K562 (cell line): ENCODE results near the gene LAG3. TPM values are rescaled to one million over a fixed set of nuclear protein-coding genes. Genes with fewer than 3 reads are reported as not detected.

ENCODE experiments used
- BCL6 ChIP-seq: fragments of 250-450 bp; sonication (Bioruptor Pico); IDR thresholded peaks from 2 replicates; pipeline ENCODE4 v1.4.0; 2020
- CBFB ChIP-seq: sonication (generic); formaldehyde crosslinking; IDR thresholded peaks from 2 replicates; pipeline ENCODE4 v1.4.0; 2020; ENCODE audit warnings: mild to moderate bottlenecking, missing genetic modification reagents
- CBX1 ChIP-seq: sonication (generic); IDR thresholded peaks from 2 replicates; pipeline ENCODE4 v1.6.1; 2016; ENCODE audit warnings: antibody characterized with exemption, low read depth, mild to moderate bottlenecking
- CBX5 ChIP-seq: IDR thresholded peaks from 2 replicates; pipeline ENCODE4 v1.6.1; 2014; ENCODE audit warnings: low read depth, borderline replicate concordance
- ETS2 ChIP-seq: IDR thresholded peaks from 2 replicates; pipeline ENCODE4 v1.6.1; 2016; ENCODE audit warnings: borderline replicate concordance, missing genetic modification characterization, mild to moderate bottlenecking, moderate library complexity, missing compliant biosample characterization; ENCODE audit not compliant: poor library complexity, severe bottlenecking
- GABPA ChIP-seq: fragments of 200-800 bp; sonication (Bioruptor generic); conservative IDR thresholded peaks from 2 replicates; pipeline ENCODE4 v1.6.1; 2016; ENCODE audit warnings: low read depth, missing genetic modification characterization, missing compliant biosample characterization
- GTF2F1 ChIP-seq: IDR thresholded peaks from 2 replicates; pipeline ENCODE4 v1.6.1; 2011; ENCODE audit warnings: low read depth, low read length, improper control_type of control experiment
- HDAC6 ChIP-seq: IDR thresholded peaks from 2 replicates; pipeline ENCODE4 v1.6.1; 2012; ENCODE audit warnings: low read depth, mild to moderate bottlenecking, control low read depth, inconsistent platforms, low read length, moderate library complexity
- KDM5B ChIP-seq: fragments of 200-600 bp; sonication (generic); IDR thresholded peaks from 2 replicates; pipeline ENCODE4 v1.6.1; 2012; ENCODE audit warnings: low read depth, mild to moderate bottlenecking, moderate library complexity, low read length, control low read depth, inconsistent platforms; ENCODE audit not compliant: insufficient replicate concordance
- LEF1 ChIP-seq: fragments of 450-650 bp; IDR thresholded peaks from 2 replicates; pipeline ENCODE4 v1.6.1; 2016; ENCODE audit warnings: mild to moderate bottlenecking
- MECOM ChIP-seq: fragments of 250-450 bp; sonication (Bioruptor Pico); IDR thresholded peaks from 2 replicates; pipeline ENCODE4 v1.8.0; 2022; ENCODE audit warnings: inconsistent platforms
- MEF2A ChIP-seq: IDR thresholded peaks from 2 replicates; pipeline ENCODE4 v1.6.1; 2011; ENCODE audit warnings: low read depth, mild to moderate bottlenecking, low read length, moderate library complexity; ENCODE audit not compliant: control insufficient read depth
- PML ChIP-seq: IDR thresholded peaks from 2 replicates; pipeline ENCODE4 v1.6.1; 2012; ENCODE audit warnings: low read length, inconsistent platforms
- POLR2B ChIP-seq: fragments of 450-650 bp; IDR thresholded peaks from 2 replicates; pipeline ENCODE4 v1.6.1; 2018; ENCODE audit warnings: low read depth; ENCODE audit not compliant: partially characterized antibody
- RBBP5 ChIP-seq: fragments of 200-600 bp; sonication (generic); IDR thresholded peaks from 2 replicates; pipeline ENCODE4 v1.6.1; 2012; ENCODE audit warnings: borderline replicate concordance, mild to moderate bottlenecking, low read length, control low read depth, inconsistent platforms; ENCODE audit not compliant: insufficient read depth, poor library complexity, severe bottlenecking
- RBM14 ChIP-seq: fragments of 200-400 bp; formaldehyde crosslinking; IDR thresholded peaks from 2 replicates; pipeline ENCODE4 v1.6.1; 2018; ENCODE audit warnings: low read depth, mild to moderate bottlenecking, low read length, moderate library complexity, borderline replicate concordance; ENCODE audit not compliant: insufficient read depth
- SMAD1 ChIP-seq: fragments of 150-350 bp; IDR thresholded peaks from 2 replicates; pipeline ENCODE4 v1.6.1; 2014; ENCODE audit warnings: low read length, low read depth; ENCODE audit not compliant: partially characterized antibody
- TAF9B ChIP-seq: fragments of 450-650 bp; IDR thresholded peaks from 2 replicates; pipeline ENCODE4 v1.6.1; 2018; ENCODE audit warnings: mild to moderate bottlenecking; ENCODE audit not compliant: partially characterized antibody
- XRCC3 ChIP-seq: fragments of 450-650 bp; IDR thresholded peaks from 2 replicates; pipeline ENCODE4 v1.6.1; 2017; ENCODE audit warnings: mild to moderate bottlenecking, moderate library complexity
- ZNF146 ChIP-seq: IDR thresholded peaks from one replicate; pipeline ENCODE4 v1.6.1; 2018; ENCODE audit warnings: missing compliant biosample characterization; ENCODE audit not compliant: unreplicated experiment
- ZNF217 ChIP-seq: sonication (generic); formaldehyde crosslinking; IDR thresholded peaks from 2 replicates; pipeline ENCODE4 v1.8.0; 2022; ENCODE audit warnings: mild to moderate bottlenecking, missing genetic modification reagents
- ZNF384 ChIP-seq: IDR thresholded peaks from 2 replicates; pipeline ENCODE4 v1.6.1; 2012; ENCODE audit warnings: low read depth, low read length, improper control_type of control experiment
- ZNF431 ChIP-seq: sonication (generic); formaldehyde crosslinking; IDR thresholded peaks from 2 replicates; pipeline ENCODE4 v1.8.0; 2022; ENCODE audit warnings: mild to moderate bottlenecking, missing genetic modification reagents
- ZNF551 ChIP-seq: fragments of 250-450 bp; sonication (Bioruptor Pico); IDR thresholded peaks from 2 replicates; pipeline ENCODE4 v1.5.0; 2021; ENCODE audit warnings: mild to moderate bottlenecking, moderate library complexity
- polyA plus RNA-seq, 8 experiments: library from polyadenylated mRNA; depleted of rRNA in 4 of 8; stranded (reverse) in 5 of 8; unstranded in 3 of 8; fragments of >200 nt; fragmentation: Nextera tagmentation in 2 of 8; fragmentation: Illumina TruSeq in 1 of 8; extraction: Ambion mirVana in 2 of 8; extraction: Trizol in 1 of 8; gene quantifications; 2 replicates each; pipeline versions ENCODE4 v1.2.1 to v1.2.3, GENCODE V29; 2011 to 2014; ENCODE audit warnings: inconsistent platforms in 1 of 8, missing spikeins in 1 of 8
- total RNA-seq, 7 experiments: library from RNA; depleted of rRNA in 6 of 7; stranded (reverse); fragments of >200 nt in 6 of 7; fragmentation: Illumina TruSeq in 2 of 7; extraction: Trizol in 2 of 7; gene quantifications; 2 replicates each; pipeline versions ENCODE4 v1.2.1 to v1.2.3, GENCODE V29; 2011 to 2021; ENCODE audit warnings: low replicate concordance in 1 of 7
- TF ChIP-seq, protein P1 (sequence below): conservative IDR thresholded peaks from 2 replicates; pipeline ENCODE4 v1.6.1; 2011; ENCODE audit warnings: low read depth, mild to moderate bottlenecking, low read length; ENCODE audit not compliant: control insufficient read depth
- TF ChIP-seq, protein P2 (sequence below): sonication (generic); formaldehyde crosslinking; IDR thresholded peaks from 2 replicates; pipeline ENCODE4 v1.8.0; 2022; ENCODE audit warnings: mild to moderate bottlenecking, missing genetic modification reagents
- TF ChIP-seq, protein P3 (sequence below): fragments of 250-450 bp; sonication (Bioruptor Pico); IDR thresholded peaks from 2 replicates; pipeline ENCODE4 v1.6.1; 2021; ENCODE audit warnings: mild to moderate bottlenecking

The LAG3 gene
- total and polyA plus RNA-seq, 9 of the 15 experiments (the other 6 are each of a cell fraction or from before 2014, with no cell fraction given), result 0.07 to 0.66 (median 0.09) TPM; not detected in 1

DNA sequence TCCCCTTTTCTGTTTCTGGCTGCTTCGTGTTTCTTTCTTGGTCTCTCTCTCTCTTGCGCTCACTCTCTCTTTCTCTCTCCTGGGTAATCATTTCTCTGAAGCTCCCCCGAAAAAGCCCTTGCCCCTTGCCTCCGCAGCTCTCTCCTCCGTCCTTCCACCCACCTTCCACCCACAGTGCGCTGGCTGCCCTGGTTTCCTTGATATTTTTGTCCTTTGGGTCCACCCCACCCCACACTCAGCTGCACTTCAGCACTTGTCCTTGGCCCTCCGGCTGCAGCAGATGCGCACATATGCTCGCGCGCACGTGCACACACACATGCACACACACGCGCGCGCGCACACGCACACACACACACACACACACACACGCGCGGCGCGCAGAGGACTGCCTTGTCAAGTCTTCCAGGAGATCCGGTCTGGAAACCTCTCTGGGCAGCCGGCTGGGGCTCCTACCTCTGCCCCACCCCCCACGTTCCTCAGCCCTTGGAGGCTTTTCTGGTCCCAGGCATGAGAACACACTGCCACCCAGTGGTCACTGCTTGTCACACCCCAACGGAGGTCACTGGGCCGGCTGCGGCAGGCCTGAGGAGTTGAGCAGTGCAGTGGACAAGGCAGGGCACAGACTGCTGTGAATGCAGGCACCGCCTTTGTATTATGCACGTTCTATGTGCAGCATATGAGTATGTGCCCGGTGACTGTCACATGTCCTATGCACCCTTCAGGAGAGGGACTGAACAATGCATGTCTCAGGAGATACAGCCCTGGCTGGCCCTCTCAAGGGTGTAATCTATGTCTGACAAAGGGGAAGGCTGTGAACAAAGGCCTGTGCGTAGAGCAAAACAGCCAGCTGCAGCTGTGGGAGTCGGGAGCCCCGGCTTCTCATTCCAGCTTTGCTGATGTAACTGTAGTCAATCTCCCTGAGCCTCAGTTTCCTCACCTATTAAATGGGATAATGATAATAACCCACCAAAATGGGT lies 6.5 kb downstream of the LAG3 start (continued):
- TF ChIP-seq KDM5B (peak; percentile 38), HDAC6 (no peak), MEF2A (no peak), ZNF551 (CRISPR knock-in tag) (no peak), GABPA (no peak), ZNF431 (CRISPR knock-in tag) (no peak), MECOM (no peak), RBM14 (no peak), RBBP5 (no peak), CBX5 (0 out of 2 replicates have a peak, but pooled peaks have one; percentile 23), POLR2B (no peak), TAF9B (no peak), ZNF217 (CRISPR knock-in tag) (no peak), ETS2 (no peak), SMAD1 (no peak), BCL6 (CRISPR knock-in tag) (no peak), ZNF384 (no peak), GTF2F1 (no peak), PML (no peak), CBFB (CRISPR knock-in tag) (no peak), LEF1 (peak; percentile 68; the same call in 1 of the 2 replicates), CBX1 (no peak), XRCC3 (no peak), ZNF146 (CRISPR knock-in tag) (no peak)
- TF ChIP-seq, protein P1, sequence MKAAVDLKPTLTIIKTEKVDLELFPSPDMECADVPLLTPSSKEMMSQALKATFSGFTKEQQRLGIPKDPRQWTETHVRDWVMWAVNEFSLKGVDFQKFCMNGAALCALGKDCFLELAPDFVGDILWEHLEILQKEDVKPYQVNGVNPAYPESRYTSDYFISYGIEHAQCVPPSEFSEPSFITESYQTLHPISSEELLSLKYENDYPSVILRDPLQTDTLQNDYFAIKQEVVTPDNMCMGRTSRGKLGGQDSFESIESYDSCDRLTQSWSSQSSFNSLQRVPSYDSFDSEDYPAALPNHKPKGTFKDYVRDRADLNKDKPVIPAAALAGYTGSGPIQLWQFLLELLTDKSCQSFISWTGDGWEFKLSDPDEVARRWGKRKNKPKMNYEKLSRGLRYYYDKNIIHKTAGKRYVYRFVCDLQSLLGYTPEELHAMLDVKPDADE, result no peak
- TF ChIP-seq, protein P2, sequence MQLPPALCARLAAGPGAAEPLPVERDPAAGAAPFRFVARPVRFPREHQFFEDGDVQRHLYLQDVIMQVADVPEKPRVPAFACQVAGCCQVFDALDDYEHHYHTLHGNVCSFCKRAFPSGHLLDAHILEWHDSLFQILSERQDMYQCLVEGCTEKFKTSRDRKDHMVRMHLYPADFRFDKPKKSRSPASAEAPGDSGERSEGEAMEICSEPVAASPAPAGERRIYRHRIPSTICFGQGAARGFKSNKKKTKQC, result no peak
- TF ChIP-seq, protein P3, sequence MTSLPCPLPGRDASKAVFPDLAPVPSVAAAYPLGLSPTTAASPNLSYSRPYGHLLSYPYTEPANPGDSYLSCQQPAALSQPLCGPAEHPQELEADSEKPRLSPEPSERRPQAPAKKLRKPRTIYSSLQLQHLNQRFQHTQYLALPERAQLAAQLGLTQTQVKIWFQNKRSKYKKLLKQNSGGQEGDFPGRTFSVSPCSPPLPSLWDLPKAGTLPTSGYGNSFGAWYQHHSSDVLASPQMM (CRISPR knock-in tag), result no peak
